Fibroblast of skin of right quadriceps (primary cell): Measurements from ENCODE around the gene GAK.

Experiments used
- DNase-seq: peaks from one replicate; pipeline ENCODE4 v3.0.0-alpha.2; 2013

GAK gene

DNA sequence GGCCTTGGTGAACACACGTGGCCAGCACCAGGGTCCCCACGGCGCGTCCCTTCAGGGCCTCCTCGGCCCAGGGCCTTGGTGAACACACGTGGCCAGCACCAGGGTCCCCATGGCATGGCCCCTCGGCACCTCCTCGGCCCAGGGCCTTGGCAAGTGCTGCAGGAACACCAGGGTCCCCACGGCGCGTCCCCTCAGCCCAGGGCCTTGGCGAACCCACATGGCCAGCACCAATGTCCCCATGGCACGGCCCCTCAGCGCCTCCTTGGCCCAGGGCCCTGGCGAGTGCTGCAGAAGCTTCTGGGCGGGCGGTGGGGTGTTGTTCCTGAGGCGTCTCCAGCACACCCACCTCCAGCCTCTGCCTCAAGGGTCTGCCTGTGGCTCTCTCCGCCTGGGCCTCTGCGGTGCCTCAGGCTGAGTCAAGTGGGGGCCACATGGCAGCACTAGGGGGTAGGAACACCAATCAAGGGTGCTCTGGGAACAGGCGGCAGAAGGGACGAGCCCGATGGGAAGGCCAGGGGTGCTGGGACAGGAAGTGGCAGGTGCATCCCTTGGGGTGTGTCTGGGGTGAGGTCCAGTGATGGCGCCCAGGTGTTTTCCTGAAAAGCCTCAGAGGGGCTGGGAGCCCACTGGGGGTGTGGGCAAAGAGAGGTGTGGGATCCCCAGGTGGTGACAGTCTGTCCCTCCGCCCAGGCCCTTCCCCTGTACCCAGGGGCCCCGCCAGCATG lies 64.4 kb downstream of the GAK start:
- no peak for DNase-seq

DNA sequence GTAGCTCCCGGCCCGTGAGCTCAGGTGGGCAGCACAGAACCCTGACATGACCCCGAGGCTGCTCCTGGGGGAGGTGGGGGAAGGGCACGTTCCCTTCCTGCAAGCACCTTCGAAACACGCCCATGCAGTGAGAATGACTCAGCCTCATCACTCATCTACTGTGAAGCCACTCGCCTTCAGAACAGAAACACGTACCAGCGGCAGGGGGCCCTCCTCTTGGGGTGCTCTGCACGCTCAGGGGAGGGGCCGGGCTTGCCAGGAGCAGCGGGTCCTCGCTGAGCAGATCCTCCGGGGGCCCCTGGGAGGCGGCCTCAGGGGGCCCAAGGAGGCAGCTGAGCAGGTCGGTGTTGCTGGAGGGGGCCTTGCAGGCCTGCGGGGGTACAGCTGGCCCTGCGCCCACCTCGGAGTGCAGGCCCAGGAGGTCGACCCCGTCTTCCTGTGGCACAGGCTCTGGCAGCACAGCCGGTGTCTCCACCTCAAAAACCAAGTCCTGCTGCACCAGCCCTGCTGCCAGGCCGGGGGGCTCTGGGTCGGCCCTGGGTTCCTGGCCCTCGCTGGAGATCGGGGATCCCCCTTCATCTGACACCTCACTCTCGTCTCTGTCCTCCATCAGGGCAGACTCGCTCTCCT lies 65.2 kb downstream of the GAK start:
- DNase-seq, result no peak

DNA sequence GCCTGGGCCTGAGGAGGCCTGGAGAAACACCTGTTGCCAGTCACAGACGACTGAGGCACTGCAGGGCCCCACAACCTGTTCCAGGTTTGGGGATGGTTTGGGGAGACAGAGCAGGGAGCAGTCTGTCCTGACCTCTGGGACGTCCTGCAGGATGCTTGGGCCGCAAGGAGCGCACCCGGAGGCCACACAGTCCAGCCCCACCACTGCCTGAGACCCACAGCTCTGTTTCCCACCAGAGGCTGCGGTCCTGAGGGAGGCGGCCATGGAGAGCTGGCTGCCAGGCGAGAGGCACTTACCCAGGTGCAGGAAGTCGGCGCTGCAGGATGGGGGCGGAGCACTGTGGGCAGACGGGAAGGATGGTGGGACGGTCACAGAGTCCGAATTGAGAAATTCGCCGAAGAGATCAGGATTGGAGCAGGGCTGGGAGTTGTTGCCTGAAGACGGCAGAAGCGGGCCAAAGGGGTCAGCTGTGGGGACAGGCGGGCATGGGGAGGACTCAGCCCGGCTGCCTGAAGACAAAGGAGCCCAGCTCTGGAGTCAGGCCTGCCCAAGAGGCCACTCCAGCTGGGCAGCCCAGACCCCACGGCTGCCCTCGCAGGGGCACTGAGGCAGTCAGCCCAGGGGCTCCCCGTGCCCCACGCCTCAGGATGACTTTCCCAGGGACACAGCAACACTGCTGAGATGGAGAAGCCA lies 65.9 kb downstream of the GAK start:
- DNase-seq, result no peak

DNA sequence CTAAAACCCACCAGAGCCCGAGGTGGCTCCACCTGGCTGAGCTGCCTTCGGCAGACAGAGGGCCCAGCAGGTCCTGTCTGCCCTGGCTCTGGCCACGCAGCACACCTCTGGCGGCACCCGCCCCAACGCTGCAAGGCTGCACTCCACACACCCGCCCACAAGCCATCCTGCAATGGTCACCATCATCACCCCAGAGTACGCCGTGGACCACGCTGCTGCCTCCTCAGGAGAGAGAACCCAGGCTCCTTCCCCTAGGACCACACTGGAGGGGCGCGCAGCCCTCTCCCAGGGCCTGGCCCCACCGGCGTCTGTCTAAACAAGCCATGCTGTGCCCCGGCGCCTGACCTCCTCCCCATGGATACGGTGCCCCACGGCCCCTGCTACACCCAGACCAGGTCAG lies 66.5 kb downstream of the GAK start:
- DNase-seq, result no peak

DNA sequence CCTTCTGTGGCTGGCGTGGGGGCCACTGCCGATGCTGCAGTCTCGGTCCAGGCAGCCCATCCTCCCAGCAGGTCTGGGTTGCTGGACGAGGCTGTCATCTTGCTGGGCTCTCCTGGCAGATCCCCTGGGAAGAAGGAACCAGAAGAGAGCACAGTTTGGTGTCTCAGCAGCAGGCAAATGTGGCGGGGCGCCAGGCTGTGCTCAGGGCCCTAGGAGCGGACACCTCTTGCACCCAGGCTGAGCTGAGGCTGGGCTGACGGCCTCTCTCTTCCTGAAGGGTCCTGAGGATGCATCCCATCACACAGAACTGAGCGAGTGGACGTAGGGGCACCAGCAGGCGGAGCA lies 67.0 kb downstream of the GAK start:
- DNase-seq, result no peak

DNA sequence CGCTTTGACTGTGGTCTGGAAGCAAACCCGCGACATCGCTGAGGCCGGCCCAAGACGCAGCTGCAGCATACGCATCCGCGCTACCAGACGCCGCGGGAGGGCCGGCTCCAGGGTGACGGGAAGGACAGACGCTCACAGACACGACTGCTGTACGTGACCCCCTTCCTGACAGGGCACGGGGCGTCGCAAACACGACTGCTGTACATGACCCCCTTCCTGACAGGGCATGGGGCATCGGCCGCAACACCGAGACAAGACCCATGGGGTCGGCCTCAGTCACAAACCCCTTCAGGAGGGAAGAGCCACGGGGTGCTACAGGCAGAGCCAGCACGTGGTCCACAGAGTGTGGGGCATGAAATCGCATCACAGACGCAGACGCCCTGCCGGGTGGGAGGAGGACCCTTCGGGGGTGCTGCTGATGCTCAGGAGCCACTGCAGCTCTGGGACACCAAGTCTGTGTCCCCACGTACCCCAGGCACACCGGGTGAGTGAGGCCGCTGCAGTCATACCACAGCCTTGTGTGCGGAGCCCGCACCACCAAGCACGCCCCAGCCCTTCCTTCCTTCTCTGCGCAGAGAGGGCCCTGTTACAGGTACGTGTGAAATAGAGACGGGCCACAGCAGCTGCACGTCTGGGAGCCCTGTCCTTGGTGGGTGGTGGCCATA lies 67.5 kb downstream of the GAK start:
- no peak for DNase-seq

DNA sequence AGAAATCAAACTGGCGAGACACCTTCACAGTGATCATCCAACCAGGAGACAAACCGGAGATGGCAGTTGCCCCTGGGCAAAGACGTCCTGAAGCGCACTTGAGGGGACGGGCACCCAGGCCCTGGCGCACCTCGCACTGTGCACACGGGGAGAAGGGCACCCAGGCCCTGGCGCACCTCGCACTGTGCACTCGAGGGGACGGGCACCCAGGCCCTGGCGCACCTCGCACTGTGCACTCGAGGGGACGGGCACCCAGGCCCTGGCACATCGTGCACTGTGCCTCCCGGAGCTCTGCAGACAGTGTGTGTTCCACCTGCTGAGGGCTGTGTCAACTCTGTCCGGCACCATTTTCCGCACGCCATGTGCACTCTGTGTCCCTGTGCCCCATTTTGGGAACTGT lies 71.6 kb downstream of the GAK start:
- no peak for DNase-seq

DNA sequence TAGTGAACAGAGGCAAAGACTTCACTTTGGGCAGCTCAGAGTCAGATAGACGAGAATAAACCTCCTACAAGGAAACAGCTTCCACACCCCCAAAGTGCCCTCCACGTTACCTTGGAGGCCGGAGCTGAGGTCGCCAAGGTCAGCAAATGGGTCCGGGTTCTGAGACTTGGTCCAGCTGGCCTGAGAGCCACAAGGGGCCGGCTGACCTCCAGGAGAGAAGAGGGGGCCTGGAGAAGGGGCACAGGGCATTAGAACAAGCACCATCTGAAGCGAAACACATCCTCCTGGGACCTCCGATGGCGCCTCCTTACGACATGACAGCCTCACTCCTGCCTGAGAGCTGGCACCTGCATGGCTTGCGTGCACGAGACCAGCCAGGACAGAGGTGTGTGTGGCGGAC lies 72.6 kb downstream of the GAK start:
- DNase-seq, result no peak

DNA sequence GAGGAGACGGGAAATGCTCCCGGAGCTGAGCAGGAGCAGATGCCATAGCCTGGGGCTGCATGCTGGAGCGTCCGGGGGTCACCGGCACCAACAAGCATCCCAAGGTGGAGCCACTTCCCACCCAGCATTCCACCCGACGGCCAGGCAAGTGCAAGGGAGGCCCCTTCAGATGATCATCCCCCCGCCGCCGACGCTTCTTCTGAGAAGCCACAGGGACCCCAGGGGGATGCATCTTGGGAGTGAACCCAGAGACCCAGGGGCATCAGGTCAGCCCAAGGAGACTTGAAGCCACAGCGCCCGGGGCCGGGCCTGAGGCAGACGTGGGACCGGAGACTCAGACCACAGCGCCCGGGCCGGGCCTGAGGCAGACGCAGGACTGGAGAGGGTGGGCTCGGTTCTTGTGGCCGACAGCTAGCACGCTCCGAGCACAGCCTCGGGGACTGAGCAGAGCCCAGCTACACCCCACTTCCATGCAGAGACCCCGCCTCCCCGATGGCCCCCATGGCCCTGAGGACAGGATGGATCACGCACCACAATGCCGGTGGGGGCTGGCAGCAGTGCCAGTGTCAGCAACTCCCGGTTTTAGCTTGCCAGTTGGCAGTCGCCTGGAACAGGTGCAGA lies 73.2 kb downstream of the GAK start:
- no peak for DNase-seq

DNA sequence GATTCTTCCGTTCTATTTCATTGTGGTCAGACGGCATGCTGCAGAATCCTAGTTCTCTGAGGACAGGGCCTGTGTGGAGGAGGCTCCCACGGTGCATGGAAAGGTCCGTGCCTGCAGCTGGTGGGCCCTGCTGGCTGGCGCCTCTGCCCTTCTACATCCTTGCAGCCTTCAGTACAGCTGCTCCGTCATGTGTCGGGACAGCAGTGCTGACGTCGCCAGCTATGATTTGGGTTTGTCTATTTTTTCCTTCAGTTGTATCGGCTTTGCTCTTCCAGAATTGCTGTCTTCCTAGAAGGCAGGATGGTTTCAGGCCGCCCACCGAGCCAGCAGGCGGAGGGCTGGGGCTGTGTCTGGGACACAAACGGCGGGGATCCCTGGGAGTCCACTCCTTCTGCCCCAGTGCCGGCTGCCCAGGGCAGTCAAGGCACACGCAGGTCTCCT lies 74.1 kb downstream of the GAK start:
- no peak for DNase-seq

DNA sequence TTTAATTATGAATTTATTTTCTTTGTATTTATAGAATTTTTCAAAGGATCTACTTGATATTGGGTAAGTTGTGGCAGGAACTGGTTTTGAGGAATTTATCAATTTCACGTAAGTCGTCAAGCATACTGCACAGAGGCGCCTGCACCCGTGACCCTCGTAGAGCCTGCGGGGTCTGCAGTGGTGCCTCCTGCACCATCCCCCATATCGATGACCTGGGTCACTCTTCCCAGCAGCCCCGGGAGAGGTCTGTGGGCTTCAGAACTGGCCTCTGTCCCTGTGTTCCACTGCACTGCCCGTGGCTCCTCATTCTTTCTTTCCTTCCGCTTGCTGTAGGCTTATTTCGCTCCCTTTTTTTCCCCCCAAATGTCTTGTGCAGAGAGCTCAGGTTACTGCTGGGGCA lies 74.7 kb downstream of the GAK start:
- no peak for DNase-seq

DNA sequence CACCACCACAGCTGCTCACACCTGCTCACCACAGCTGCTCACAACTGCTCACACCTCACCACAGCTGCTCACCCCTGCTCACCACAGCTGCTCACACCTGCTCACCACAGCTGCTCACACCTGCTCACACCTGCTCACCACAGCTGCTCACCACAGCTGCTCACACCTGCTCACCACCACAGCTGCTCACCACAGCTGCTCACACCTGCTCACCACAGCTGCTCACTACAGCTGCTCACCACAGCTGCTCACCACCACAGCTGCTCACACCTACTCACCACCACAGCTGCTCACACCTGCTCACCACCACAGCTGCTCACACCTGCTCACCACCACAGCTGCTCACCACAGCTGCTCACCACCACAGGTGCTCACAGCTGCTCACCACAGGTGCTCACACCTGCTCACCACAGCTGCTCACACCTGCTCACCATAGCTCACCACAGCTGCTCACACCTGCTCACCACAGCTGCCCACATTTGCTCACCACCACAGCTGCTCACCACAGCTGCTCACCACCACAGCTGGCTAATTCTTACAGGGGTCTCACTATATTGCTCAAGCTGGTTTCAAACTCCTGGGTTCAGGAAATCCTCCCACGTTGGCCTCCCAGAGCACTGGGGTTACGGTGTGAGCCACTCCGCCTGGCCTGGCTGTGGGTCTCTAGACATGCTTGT lies 75.8 kb downstream of the GAK start:
- no peak for DNase-seq

DNA sequence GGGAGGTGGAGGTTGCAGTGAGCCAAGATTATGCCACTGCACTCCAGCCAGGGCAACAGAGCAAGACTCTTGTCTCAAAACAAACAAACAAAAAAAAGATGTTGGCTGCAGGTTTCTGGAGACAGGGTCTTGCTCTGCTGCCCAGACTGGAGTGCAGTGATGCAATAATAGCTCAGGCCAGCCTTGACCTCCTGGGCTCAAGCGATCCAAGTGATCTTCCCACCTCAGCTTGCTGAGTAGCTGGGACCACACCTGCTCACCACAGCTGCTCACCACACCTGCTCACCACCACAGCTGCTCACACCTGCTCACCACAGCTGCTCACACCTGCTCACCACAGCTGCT lies 76.3 kb downstream of the GAK start:
- no peak for DNase-seq

DNA sequence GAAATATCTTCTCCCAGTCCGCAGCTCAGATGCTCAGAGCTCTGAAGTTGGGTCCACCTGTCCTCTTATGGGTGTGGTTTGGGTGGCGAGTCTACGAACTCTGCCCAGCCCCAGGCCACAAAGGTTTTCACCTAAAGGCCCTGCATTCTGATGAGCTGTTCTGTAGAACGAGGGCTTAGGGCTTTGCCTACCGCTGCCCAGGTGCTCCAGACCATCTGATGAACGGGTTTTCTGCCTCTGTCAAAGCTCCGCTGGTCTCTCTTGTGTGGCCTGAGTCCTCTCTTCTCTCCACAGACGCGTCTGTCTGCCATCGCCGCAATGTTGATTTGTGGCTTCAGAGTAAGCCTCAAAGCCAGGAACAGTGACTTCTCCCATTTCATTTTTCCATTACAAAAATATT lies 77.8 kb downstream of the GAK start:
- no peak for DNase-seq

DNA sequence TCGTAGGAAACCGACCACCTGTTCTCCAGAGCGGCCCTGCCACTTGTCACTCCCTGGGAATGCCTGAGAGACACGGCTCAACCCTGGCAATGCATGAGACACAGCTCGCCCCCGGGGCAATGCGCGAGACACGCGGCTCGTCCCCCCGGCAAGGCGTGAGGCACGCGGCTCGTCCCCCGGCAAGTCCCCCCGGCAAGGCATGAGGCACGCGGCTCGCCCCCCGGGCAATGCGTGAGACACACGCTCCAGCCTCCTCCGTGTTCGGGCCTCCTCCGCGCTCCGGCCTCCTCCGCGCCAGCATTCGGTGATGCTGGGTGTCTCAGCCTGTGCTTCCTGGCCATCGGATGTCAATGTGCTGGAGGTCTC lies 78.7 kb downstream of the GAK start:
- DNase-seq, result no peak

DNA sequence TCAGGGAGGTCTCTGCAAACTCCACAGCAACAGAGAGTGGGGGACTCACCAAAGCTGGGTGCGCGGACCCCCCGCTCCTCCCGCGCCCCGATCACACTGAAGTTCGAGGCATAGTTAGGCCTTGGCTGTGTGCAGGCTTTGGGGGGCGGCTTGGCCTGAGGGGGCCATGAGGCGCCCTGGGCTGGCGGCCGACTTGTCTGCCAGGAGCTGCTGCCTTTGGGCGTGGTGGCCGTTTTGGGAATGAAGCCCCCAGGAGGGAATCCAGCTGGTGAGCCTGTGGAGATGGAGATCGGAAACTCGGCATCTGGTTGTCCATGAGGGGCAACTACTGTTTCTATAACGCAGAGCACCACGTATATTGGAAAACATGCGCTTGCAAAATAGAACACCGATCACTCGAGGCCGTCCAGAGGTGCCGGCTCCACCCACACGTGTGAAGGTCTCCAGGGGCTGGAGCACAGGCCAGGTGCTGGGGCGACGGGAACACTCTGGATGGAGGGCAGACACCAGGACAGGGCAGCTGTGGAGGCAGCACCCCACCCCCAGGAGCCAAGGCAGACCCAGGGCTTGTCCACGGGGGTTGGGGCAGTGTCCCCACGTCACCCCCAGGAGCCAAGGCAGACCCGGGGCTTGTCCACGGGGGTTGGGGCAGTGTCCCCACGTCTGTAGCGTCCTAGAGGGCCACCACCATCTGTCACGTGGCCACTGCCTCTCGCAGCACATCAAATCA lies 80.2 kb downstream of the GAK start:
- no peak for DNase-seq

DNA sequence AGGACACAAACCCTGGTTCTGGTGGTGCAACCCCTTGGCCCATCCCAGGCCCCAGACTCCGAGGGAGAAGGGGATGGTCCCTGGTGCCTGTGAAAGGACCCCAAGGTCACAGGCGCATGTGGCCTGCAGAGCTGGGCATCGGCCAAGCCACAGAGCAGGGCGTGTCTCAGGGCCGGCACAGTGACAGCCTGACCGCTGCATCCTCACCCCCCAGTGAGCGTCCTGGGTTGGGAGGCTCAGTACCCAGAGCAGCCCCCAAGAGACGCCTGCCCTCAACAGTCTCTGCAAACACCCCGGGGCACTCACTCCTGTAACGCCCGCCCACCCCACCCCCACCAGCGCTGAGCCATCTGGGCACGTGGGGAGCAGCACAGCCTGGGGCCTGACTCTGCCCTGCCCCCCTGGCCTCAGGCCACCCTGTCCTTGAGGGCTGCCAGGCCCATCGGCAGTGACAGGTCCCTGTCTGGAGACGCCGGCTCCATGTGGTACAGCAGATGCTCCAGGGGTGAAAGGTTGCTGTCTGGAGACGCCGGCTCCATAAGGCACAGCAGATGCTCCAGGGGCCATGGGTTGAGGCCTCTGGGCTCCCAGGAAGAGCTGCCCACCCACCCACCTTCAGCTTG lies 81.7 kb downstream of the GAK start:
- no peak for DNase-seq

DNA sequence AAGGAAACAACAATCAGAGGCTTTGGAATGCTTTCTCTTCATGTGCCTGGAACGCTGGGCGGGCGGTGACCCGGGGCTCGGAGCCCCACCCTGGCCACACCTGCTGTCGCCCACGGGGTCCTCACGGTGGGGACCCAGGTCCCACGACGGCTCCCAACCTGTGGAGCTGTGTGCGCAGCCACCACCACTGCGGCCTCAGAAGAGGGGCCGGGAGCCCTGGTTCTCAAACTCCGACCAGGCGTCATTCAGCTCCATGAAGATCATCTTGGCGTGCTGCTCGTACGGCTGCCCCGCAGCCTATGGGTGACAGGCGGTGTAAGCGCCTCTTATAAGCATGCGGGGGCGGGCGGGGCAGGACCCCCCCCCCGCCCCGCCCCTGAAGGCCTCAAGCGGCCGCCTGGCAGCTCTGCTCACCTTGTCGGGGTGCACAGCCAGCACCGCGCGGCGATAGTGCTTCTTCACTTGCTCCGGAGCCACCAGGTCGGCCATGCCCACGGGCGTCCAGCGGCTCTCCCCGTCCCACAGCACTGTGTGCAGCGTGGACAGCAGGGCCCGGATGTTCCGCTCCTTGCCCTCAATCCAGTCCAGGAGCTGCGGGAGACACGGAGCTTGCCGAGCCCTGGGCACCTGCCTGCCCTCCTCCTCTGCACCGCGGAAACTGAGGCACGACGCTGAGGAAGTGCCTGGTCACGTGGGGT lies 82.5 kb downstream of the GAK start:
- no peak for DNase-seq

DNA sequence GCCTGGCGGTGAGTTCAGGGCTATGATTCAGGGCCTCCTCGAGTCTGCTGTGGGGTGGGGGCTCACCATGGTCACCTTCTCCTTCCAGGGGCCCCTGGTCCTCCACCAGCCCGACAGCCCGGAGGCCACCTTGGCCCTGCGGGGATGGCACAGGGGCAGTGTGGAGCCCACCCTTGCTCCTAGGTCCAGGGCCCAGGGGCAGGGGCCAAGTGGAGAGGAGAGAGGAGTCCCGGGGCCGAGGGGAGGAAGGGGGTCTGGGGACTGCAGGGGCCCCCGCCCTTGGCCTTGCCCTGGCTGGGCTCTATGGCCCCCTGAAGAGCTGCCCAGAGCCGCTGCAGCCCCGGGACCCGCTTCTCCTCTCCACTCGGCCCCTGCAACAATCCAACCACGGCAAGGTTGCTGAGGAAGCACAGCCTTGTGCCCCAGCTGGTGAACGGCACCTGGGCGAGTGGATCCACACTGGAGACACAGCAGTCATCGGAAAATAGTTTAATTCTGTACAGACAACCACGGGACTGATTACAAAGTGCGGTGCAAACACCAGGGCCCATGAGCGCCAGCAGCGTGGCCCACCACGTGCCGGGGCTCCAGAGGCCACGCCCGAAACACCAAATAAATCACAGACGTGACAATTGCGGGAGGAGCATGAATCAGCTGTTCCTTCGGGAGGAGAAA lies 83.2 kb downstream of the GAK start:
- DNase-seq, result no peak

DNA sequence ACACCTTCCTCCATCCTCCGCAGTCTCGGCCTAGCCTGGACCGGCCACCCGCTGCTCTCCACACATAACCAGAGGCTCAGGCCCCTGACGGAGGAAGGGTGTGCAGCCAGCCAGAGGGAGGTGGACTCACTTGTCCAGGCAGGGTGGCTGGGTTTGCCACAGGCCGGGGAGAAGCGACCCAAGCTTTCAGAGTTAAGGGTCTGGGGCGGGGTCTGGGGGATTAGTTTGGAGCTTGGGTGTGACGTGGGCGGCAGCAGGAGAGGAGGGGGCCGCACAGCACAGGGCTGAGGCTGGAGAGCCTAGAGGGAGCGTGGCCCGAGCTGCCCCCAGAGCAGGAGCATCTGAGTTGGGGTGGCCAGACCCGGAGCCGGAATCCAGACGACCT lies 83.8 kb downstream of the GAK start:
- no peak for DNase-seq

DNA sequence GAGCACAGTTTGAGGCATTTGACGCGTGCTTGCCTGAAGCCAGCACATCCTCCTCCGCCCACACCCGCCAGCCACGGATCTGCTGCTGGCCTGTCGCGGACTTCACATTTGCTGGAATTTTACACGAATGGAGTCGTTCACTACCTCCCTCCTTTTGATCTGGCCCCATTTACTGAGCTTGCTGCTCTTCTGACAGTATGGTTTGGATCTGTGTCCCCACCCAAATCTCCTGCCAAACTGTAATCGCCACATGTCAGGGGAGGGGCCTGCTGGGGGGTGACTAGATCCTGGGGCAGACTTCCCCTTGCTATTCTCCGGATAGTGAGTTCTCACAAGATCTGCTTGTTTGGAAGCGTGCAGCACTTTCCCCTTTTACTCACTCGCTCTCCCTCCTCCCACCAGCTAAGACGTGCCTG lies 86.3 kb downstream of the GAK start:
- peak; percentile 28 for DNase-seq
